Measurements from ENCODE around the gene EFL1.

DNA sequence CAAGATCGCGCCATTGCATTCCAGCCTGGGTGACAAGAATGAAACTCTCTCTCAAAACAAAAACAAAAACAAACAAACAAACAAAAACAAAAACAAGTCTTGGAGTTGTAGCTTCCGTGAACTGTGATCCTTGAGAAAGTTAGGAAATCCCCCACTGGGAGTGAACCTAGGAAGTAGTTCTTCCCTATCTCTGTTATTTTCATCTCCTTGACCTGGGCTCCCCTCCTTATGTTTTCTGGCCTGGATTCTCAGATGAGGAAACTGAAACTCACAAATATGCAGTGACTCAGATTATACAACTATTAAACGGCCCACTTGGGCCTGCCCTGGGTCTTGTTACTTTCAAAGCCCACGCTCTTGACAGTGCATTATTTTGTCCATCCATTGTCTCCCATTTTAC lies 29.7 kb upstream of the EFL1 start:
- TF ChIP-seq POLR2AphosphoS5 (IDR thresholded peaks at IDR 0.05), result no peak
- TF ChIP-seq POLR2A (IDR thresholded peaks at IDR 0.05), result no peak
- TF ChIP-seq, protein P1, sequence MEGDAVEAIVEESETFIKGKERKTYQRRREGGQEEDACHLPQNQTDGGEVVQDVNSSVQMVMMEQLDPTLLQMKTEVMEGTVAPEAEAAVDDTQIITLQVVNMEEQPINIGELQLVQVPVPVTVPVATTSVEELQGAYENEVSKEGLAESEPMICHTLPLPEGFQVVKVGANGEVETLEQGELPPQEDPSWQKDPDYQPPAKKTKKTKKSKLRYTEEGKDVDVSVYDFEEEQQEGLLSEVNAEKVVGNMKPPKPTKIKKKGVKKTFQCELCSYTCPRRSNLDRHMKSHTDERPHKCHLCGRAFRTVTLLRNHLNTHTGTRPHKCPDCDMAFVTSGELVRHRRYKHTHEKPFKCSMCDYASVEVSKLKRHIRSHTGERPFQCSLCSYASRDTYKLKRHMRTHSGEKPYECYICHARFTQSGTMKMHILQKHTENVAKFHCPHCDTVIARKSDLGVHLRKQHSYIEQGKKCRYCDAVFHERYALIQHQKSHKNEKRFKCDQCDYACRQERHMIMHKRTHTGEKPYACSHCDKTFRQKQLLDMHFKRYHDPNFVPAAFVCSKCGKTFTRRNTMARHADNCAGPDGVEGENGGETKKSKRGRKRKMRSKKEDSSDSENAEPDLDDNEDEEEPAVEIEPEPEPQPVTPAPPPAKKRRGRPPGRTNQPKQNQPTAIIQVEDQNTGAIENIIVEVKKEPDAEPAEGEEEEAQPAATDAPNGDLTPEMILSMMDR (IDR thresholded peaks at IDR 0.05), result no peak
